Keratinocyte (primary cell): Measurements from ENCODE around the gene GTF3C4. TPM values are rescaled to one million over a fixed set of nuclear protein-coding genes. Genes with fewer than 3 reads are reported as not detected.

ENCODE experiments used
- DNase-seq: peaks from one replicate; pipeline ENCODE4 v3.0.0-alpha.2; 2011; ENCODE audit warnings: low read depth, missing footprints, low spot score
- FAIRE-seq: peaks from 2 replicates; lab custom pipeline; 2011; peaks lifted over from hg19 to GRCh38; lab: Jason Lieb, UNC
- H2AFZ ChIP-seq: 2 replicates; pipeline ENCODE4 v1.6.0; 2012; ENCODE audit warnings: low read length, control low read depth, inconsistent platforms; ENCODE audit not compliant: control insufficient read depth
- H3K27ac ChIP-seq: 2 replicates; pipeline ENCODE4 v1.5.1; 2011; ENCODE audit warnings: low read length; ENCODE audit not compliant: control insufficient read depth, insufficient read depth
- H3K27me3 ChIP-seq: 3 replicates; pipeline ENCODE4 v1.6.0; 2011; ENCODE audit warnings: low read length; ENCODE audit not compliant: control insufficient read depth, insufficient read depth; ENCODE audit errors: extremely low read depth
- H3K36me3 ChIP-seq, 2 experiments: 2 replicates in 1 of 2; 3 replicates in 1 of 2; pipeline ENCODE4 v1.5.1; 2011; ENCODE audit warnings: low read length in 2 of 2, mild to moderate bottlenecking in 1 of 2; ENCODE audit not compliant: control insufficient read depth in 2 of 2, insufficient read depth in 2 of 2; ENCODE audit errors: extremely low read depth in 1 of 2
- H3K4me1 ChIP-seq: 3 replicates; pipeline ENCODE4 v1.5.1; 2011; ENCODE audit warnings: low read length; ENCODE audit not compliant: control insufficient read depth, insufficient read depth; ENCODE audit errors: extremely low read depth
- H3K4me2 ChIP-seq: 3 replicates; pipeline ENCODE4 v1.6.0; 2011; ENCODE audit warnings: low read depth, low read length; ENCODE audit not compliant: control insufficient read depth, insufficient read depth; ENCODE audit errors: extremely low read depth
- H3K4me3 ChIP-seq, 3 experiments: fragments of 200-600 bp in 1 of 3; sonication (generic) in 1 of 3; 2 replicates in 2 of 3; 3 replicates in 1 of 3; pipeline ENCODE4 v1.5.1; 2011 to 2016; ENCODE audit warnings: low read length in 3 of 3, mild to moderate bottlenecking in 3 of 3, control low read depth in 2 of 3, inconsistent platforms in 1 of 3, low read depth in 1 of 3, mixed read lengths in 1 of 3, mixed run types in 1 of 3, moderate library complexity in 1 of 3; ENCODE audit not compliant: control insufficient read depth in 2 of 3, insufficient read depth in 2 of 3; ENCODE audit errors: extremely low read depth in 1 of 3
- H3K79me2 ChIP-seq: 2 replicates; pipeline ENCODE4 v1.6.0; 2012; ENCODE audit warnings: low read length; ENCODE audit not compliant: control insufficient read depth, insufficient read depth
- H3K9ac ChIP-seq: 3 replicates; pipeline ENCODE4 v1.6.0; 2011; ENCODE audit warnings: low read length; ENCODE audit not compliant: control insufficient read depth, insufficient read depth; ENCODE audit errors: extremely low read depth
- H3K9me1 ChIP-seq: 3 replicates; pipeline ENCODE4 v1.6.0; 2011; ENCODE audit warnings: low read length; ENCODE audit not compliant: control insufficient read depth, insufficient read depth; ENCODE audit errors: extremely low read depth
- H3K9me3 ChIP-seq: 2 replicates; pipeline ENCODE4 v1.5.1; 2012; ENCODE audit warnings: low read depth, low read length; ENCODE audit not compliant: control insufficient read depth
- H4K20me1 ChIP-seq: 3 replicates; pipeline ENCODE4 v1.6.0; 2011; ENCODE audit warnings: low read length; ENCODE audit not compliant: control insufficient read depth, insufficient read depth; ENCODE audit errors: extremely low read depth
- EZH2 ChIP-seq: IDR thresholded peaks from one replicate; pipeline ENCODE4 v1.6.1; 2012; ENCODE audit warnings: inconsistent platforms, mild to moderate bottlenecking, low read length, moderate library complexity
- dilution Hi-C: fragments of 300-500 bp; cut with MboI; formaldehyde crosslinking; loops from one replicate; pipeline ENCODE4 v1.7.0; 2020; ENCODE audit warnings: low sequenced_read_pairs; ENCODE audit not compliant: extremely low pct_ligation_motif_present
- polyA plus RNA-seq, 5 experiments: library from polyadenylated mRNA; depleted of rRNA in 3 of 5; stranded (reverse) in 3 of 5; stranded (forward) in 1 of 5; unstranded in 1 of 5; fragments of >200 nt; gene quantifications; 1 replicate in 1 of 5; 2 replicates in 3 of 5; 3 replicates in 1 of 5; pipeline versions ENCODE4 v1.2.1 to v1.2.3, GENCODE V29; 2011 to 2012; ENCODE audit warnings: missing spikeins in 2 of 5, low read depth in 1 of 5, low replicate concordance in 1 of 5
- TF ChIP-seq, protein P1 (sequence below), 3 experiments: IDR thresholded peaks in 1 of 3; conservative IDR thresholded peaks in 1 of 3; optimal IDR thresholded peaks in 1 of 3; 2 replicates in 2 of 3; 3 replicates in 1 of 3; pipeline versions ENCODE3 to v1.5.1; 2011; ENCODE audit warnings: low read length in 3 of 3, mild to moderate bottlenecking in 3 of 3, moderate library complexity in 2 of 3, control low read depth in 1 of 3, inconsistent platforms in 1 of 3; ENCODE audit not compliant: insufficient read depth in 2 of 3; ENCODE audit errors: extremely low read depth in 1 of 3

GTF3C4 gene
- polyA plus RNA-seq, 1 donor (not counting 4 experiments of a cell fraction or from before 2014, with no cell fraction given): 7.7 TPM

DNA sequence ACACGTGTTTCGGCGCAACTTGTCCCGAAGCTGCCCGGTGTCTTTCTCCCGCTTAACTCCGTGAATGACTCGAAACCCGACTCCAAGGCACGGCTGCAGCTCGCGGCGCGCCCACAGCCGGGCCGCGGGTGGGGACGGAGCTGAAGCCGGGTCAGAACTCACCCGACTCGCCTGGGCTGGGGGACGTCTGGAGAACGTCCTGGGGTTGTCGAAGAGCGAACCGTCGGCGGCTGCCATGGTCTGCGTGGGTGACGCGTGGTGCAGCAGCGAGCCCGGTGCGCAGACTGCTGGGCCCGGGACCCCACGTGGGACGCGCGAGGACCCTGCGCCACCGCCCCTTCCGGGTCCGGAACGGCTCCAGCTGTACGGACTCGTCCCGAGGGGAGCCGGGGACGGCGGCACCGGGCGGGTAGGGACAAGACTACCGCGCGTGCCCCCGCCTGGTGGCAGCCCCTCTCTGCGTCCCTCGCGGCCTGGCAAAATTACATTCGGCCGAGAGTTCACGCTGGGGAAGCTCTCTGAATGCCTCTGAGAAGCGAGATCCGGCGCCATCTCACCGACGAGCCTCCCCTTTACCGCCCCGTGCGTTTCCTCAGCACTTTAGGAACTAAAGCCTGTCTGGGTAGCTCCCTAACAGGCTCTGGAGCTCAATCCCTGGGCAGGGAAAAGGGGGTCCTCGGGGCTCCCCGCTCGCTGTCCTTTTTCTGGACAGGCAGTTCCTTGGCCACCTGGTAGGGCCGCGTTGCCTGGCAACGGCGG is 387 bp upstream of the GTF3C4 start, which contains the start of gene DDX31:
TSS of gene DDX31 (minus strand) at position 286 of the 759 bp plus-strand sequence. CDS start at position 237, 49 bp downstream.
- Histone ChIP-seq H3K4me3 (peak within 1 kb of the TSS; percentile 92 to 98 (median 97)), H3K27me3 (no peaks in the 10 kb centered on the region), H3K9me1 (peaks cover 3% of the 10 kb centered on the region), H3K9ac (peak within 1 kb of the TSS; percentile 99), H3K9me3 (no peaks in the 10 kb centered on the region), H3K4me2 (peak within 1 kb of the TSS; percentile 98), H3K36me3 (peaks cover 0 to 4% of the 10 kb centered on the region in 2 experiments), H2AFZ (peak within 1 kb of the TSS; percentile 94), H3K4me1 (peaks cover 26% of the 10 kb centered on the region), H3K27ac (peak within 1 kb of the TSS; percentile 98), H4K20me1 (peaks cover 9% of the 10 kb centered on the region), H3K79me2 (peaks cover 90% of the 10 kb centered on the region)
- dilution Hi-C loops: no loop called here
- FAIRE-seq (no peak), DNase-seq (no peak)
- TF ChIP-seq, protein P1, sequence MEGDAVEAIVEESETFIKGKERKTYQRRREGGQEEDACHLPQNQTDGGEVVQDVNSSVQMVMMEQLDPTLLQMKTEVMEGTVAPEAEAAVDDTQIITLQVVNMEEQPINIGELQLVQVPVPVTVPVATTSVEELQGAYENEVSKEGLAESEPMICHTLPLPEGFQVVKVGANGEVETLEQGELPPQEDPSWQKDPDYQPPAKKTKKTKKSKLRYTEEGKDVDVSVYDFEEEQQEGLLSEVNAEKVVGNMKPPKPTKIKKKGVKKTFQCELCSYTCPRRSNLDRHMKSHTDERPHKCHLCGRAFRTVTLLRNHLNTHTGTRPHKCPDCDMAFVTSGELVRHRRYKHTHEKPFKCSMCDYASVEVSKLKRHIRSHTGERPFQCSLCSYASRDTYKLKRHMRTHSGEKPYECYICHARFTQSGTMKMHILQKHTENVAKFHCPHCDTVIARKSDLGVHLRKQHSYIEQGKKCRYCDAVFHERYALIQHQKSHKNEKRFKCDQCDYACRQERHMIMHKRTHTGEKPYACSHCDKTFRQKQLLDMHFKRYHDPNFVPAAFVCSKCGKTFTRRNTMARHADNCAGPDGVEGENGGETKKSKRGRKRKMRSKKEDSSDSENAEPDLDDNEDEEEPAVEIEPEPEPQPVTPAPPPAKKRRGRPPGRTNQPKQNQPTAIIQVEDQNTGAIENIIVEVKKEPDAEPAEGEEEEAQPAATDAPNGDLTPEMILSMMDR (optimal IDR thresholded peaks at IDR 0.05 in 1 of 3, IDR thresholded peaks at IDR 0.05 in 1 of 3, conservative IDR thresholded peaks at IDR 0.05 in 1 of 3; ENCODE audit: extremely low read depth in 1 of 3, insufficient read depth in 2 of 3, low read length in 3 of 3): no peak
- TF ChIP-seq EZH2: no peak

DNA sequence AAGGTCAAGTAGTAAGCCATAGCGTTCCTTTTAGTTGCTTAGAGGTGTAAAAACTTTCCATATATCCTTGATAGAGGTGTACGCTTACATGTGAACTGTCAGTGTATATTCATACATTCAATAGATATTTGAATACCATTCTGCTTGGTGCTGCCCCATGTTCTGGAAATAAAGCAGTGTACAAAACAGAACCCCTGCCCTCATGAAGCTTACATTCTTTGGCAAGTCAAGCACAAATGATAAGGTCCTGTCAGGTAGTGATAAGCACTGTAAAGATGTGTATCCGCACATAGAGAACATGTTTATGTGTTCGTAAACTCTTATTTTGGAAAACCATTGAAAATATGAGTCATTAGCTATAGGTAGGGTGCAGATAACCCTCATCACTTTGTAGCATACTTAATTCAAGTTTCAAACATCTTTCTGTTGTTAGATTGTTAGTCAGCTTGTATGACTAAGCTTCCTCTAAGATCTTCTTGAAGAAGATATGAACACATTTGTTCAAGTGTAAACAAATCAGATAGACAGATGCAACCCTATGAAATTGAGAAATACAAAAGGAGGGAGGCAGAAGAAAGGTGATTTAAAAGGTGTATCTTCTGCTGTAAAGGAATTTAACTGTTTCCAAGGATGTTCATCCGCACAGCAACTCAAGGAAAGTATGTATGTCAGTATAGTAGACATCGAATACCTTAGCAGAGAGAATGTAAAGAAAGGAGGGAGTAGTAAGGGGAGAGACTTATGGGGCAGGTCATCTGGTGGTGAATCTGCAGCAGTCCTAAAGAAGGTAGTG is 1.6 kb downstream of the GTF3C4 start:
- Histone ChIP-seq H3K9me1 (peaks cover 3% of the 10 kb centered on the region), H2AFZ (no peak overlapping the region), H3K9me3 (no peaks in the 10 kb centered on the region), H4K20me1 (peaks cover 9% of the 10 kb centered on the region), H3K9ac (peak overlapping the region; percentile 99), H3K4me3 (peak overlapping the region; percentile 92 to 98 (median 97)), H3K27me3 (no peaks in the 10 kb centered on the region), H3K27ac (peak overlapping the region; percentile 98), H3K36me3 (peaks cover 0 to 7% of the 10 kb centered on the region in 2 experiments), H3K79me2 (peaks cover 89% of the 10 kb centered on the region), H3K4me1 (peaks cover 26% of the 10 kb centered on the region), H3K4me2 (peak overlapping the region; percentile 98)
- FAIRE-seq (no peak), DNase-seq (no peak)
- TF ChIP-seq, protein P1 (optimal IDR thresholded peaks at IDR 0.05 in 1 of 3, IDR thresholded peaks at IDR 0.05 in 1 of 3, conservative IDR thresholded peaks at IDR 0.05 in 1 of 3; ENCODE audit: extremely low read depth in 1 of 3, insufficient read depth in 2 of 3, low read length in 3 of 3): no peak
- TF ChIP-seq EZH2: no peak
- dilution Hi-C loops: no loop called here
